Measurements from ENCODE around the gene NRG2. TPM values are rescaled to one million over a fixed set of nuclear protein-coding genes. Genes with fewer than 3 reads are reported as not detected.

Gene NRG2
- total and polyA plus RNA-seq, 11 donors: 0.72 to 4.8 (median 3.4) TPM

GRCh38 chr5:140056880-140057279, 13.8 kb upstream of the NRG2 start:
- Histone ChIP-seq H3K9me3 (no peaks in the 10 kb centered on the region), H3K27me3 (peaks cover 0 to 6% (median 0%) of the 10 kb centered on the region in 9 donors), H3K27ac (no peak overlapping the region), H3K36me3 (no peaks in the 10 kb centered on the region), H3K4me3 (no peak overlapping the region), H3K4me1 (peaks cover 0 to 18% (median 5%) of the 10 kb centered on the region in 12 donors)
- ATAC-seq: no peak
- intact Hi-C loops (cut with DNase I): loop anchor here in 1 of 10 donors (10.0 kb wide), 1 partner anchor 272 kb away; no protein-coding TSS in a partner anchor
- TF ChIP-seq CTCF (IDR thresholded peaks at IDR 0.05) (no peak), POLR2A (IDR thresholded peaks at IDR 0.05) (no peak)
- WGBS, 4 donors: 93 to 100% (median 97%) methylated on average over 1 of the region's 1 CpG
- no peak for DNase-seq

- H3K4me3 ChIP-seq: no peak overlapping the region
- no peaks in the 10 kb centered on the region for H3K9me3 ChIP-seq
- WGBS, 4 donors: 30 to 41% (median 37%) methylated on average over 3 of the region's 3 CpGs
- TF ChIP-seq POLR2A (IDR thresholded peaks at IDR 0.05) (no peak), CTCF (IDR thresholded peaks at IDR 0.05) (no peak)
- no peaks in the 10 kb centered on the region for H3K36me3 ChIP-seq
- peaks cover 0 to 3% (median 0%) of the 10 kb centered on the region in 9 donors for H3K27me3 ChIP-seq
- ATAC-seq: peak in 1 of 4 donors; percentile 41
- no peak for DNase-seq
- no peak overlapping the region for H3K27ac ChIP-seq
- intact Hi-C loops (cut with DNase I): loop anchor here in 1 of 10 donors (10.0 kb wide), 1 partner anchor 270 kb away; no protein-coding TSS in a partner anchor
- peaks cover 0 to 20% (median 5%) of the 10 kb centered on the region in 12 donors for H3K4me1 ChIP-seq
Observed at GRCh38 chr5:140055152-140055551, 12.1 kb upstream of the NRG2 start.

GRCh38 chr5:140054086-140054689, 11.1 kb upstream of the NRG2 start:
- intact Hi-C loops (cut with DNase I): loop anchor here in 1 of 10 donors (10.0 kb wide), 1 partner anchor 269 kb away; no protein-coding TSS in a partner anchor
- peaks cover 0 to 3% (median 0%) of the 10 kb centered on the region in 9 donors for H3K27me3 ChIP-seq
- H3K27ac ChIP-seq: no peak overlapping the region
- H3K36me3 ChIP-seq: no peaks in the 10 kb centered on the region
- H3K4me1 ChIP-seq: peaks cover 0 to 26% (median 5%) of the 10 kb centered on the region in 12 donors
- DNase-seq (no peak), ATAC-seq (peak in 2 of 4 donors; percentile 36 to 47)
- WGBS, 4 donors: 82 to 97% (median 93%) methylated on average over 1 of the region's 1 CpG
- TF ChIP-seq POLR2A (IDR thresholded peaks at IDR 0.05): no peak
- TF ChIP-seq CTCF (IDR thresholded peaks at IDR 0.05): no peak
- no peaks in the 10 kb centered on the region for H3K9me3 ChIP-seq
- H3K4me3 ChIP-seq: no peak overlapping the region

GRCh38 chr5:140051950-140052349, 8.9 kb upstream of the NRG2 start:
- intact Hi-C loops (cut with DNase I): loop anchor here in 1 of 10 donors (10.0 kb wide), 1 partner anchor 267 kb away; no protein-coding TSS in a partner anchor
- Histone ChIP-seq H3K4me1 (peaks cover 0 to 26% (median 5%) of the 10 kb centered on the region in 12 donors), H3K27me3 (no peaks in the 10 kb centered on the region), H3K9me3 (no peaks in the 10 kb centered on the region), H3K27ac (no peak overlapping the region), H3K36me3 (no peaks in the 10 kb centered on the region), H3K4me3 (no peak overlapping the region)
- TF ChIP-seq POLR2A (IDR thresholded peaks at IDR 0.05) (no peak), CTCF (IDR thresholded peaks at IDR 0.05) (no peak)
- DNase-seq (no peak), ATAC-seq (no peak)
- WGBS, 4 donors: 68 to 75% (median 72%) methylated on average over 1 of the region's 1 CpG
